Panc1 (cell line): ENCODE data around the gene MEX3C. TPM values are rescaled to one million over a fixed set of nuclear protein-coding genes. Genes with fewer than 3 reads are reported as not detected.

ENCODE experiments used
- ATAC-seq: fragments of 200-7000 bp; cut with Tn5 transposase; 2 replicates; pipeline ENCODE4 v1.9.1; 2020; ENCODE audit warnings: mild to moderate bottlenecking, moderate library complexity
- BruUV-seq: library from RNA; stranded (reverse); fragments of 400-500 nt; replicated peaks from 2 replicates; lab custom pipeline; 2021; lab: Mats Ljungman, UMichigan
- CTCF ChIA-PET: fragments of 300-600 bp; sonication (Branson Sonifier 250); formaldehyde crosslinking; loops from one replicate; lab custom pipeline; 2022; ENCODE audit warnings: antibody characterized with exemption; lab: Charles Lee
- POLR2A ChIA-PET: fragments of 300-600 bp; sonication (Branson Sonifier 250); formaldehyde crosslinking; loops from one replicate; lab custom pipeline; 2022; ENCODE audit warnings: antibody characterized with exemption; lab: Charles Lee
- DNase-seq: peaks from one replicate; pipeline ENCODE4 v3.0.0-alpha.2; 2010; ENCODE audit warnings: low read depth, low spot score
- H3K27ac ChIP-seq: 2 replicates; pipeline ENCODE4 v1.5.1; 2011; ENCODE audit warnings: mild to moderate bottlenecking, low read length, inconsistent platforms
- H3K27me3 ChIP-seq: fragments of 200-500 bp; sonication (Bioruptor generic); 2 replicates; pipeline ENCODE4 v1.6.0; 2014; ENCODE audit warnings: low read length, inconsistent platforms; ENCODE audit not compliant: control insufficient read depth, insufficient read depth
- H3K36me3 ChIP-seq: fragments of 200-500 bp; sonication (Bioruptor generic); 2 replicates; pipeline ENCODE4 v1.5.1; 2014; ENCODE audit warnings: inconsistent platforms, mild to moderate bottlenecking, low read length, moderate library complexity; ENCODE audit not compliant: control insufficient read depth, insufficient read depth
- H3K4me1 ChIP-seq: 2 replicates; pipeline ENCODE4 v1.5.1; 2011; ENCODE audit warnings: inconsistent platforms, mild to moderate bottlenecking, low read length, moderate library complexity; ENCODE audit not compliant: control insufficient read depth, insufficient read depth
- H3K4me3 ChIP-seq, 2 experiments: 2 replicates each; pipeline ENCODE4 v1.5.1; 2011 to 2012; ENCODE audit warnings: low read depth in 2 of 2, low read length in 2 of 2, mild to moderate bottlenecking in 2 of 2, inconsistent platforms in 1 of 2, moderate library complexity in 1 of 2
- H3K9me3 ChIP-seq: fragments of 200-500 bp; sonication (Bioruptor generic); 2 replicates; pipeline ENCODE4 v1.5.1; 2014; ENCODE audit warnings: low read depth, mild to moderate bottlenecking, inconsistent platforms, low read length, moderate library complexity; ENCODE audit not compliant: control insufficient read depth, insufficient read depth
- CTCF ChIP-seq: fragments of 450-650 bp; IDR thresholded peaks from 2 replicates; pipeline ENCODE4 v1.5.1; 2017; ENCODE audit warnings: mild to moderate bottlenecking
- POLR2AphosphoS5 ChIP-seq: IDR thresholded peaks from 2 replicates; pipeline ENCODE4 v1.6.1; 2012; ENCODE audit warnings: mild to moderate bottlenecking, low read depth, low read length, moderate library complexity
- REST ChIP-seq, 2 experiments: IDR thresholded peaks; 2 replicates each; pipeline ENCODE4 v1.6.1; 2011 to 2012; ENCODE audit warnings: low read depth in 2 of 2, control low read depth in 1 of 2, low read length in 1 of 2, mild to moderate bottlenecking in 1 of 2, moderate library complexity in 1 of 2; ENCODE audit not compliant: insufficient read depth in 1 of 2
- SIN3A ChIP-seq: IDR thresholded peaks from 2 replicates; pipeline ENCODE4 v1.6.1; 2012; ENCODE audit warnings: low read depth, mild to moderate bottlenecking, low read length, moderate library complexity, borderline replicate concordance; ENCODE audit not compliant: insufficient read depth
- TCF7L2 ChIP-seq: IDR thresholded peaks from 2 replicates; pipeline ENCODE4 v1.6.1; 2011; ENCODE audit warnings: mild to moderate bottlenecking, low read depth, low read length, inconsistent platforms
- in situ Hi-C: cut with HindIII; loops from 2 replicates; pipeline ENCODE4 v1.10.0; 2016; ENCODE audit warnings: low sequenced_read_pairs, low pct_unique_long_range_greater_than_20kb
- intact Hi-C: fragments of 100-400 bp; cut with micrococcal nuclease; formaldehyde crosslinking; loops from one replicate; pipeline ENCODE4 v1.10.0; 2022; ENCODE audit not compliant: unreplicated experiment
- total RNA-seq: library from RNA; stranded (reverse); gene quantifications from one replicate; pipeline ENCODE4 v1.2.1, GENCODE V29; 2021; ENCODE audit not compliant: unreplicated experiment

Gene MEX3C
- total RNA-seq, 1 experiment from 2014 or later: 29.0 TPM

- no peak overlapping the region for H3K4me3 ChIP-seq
- BruUV-seq: no TSS peak
- H3K27ac ChIP-seq: no peak overlapping the region
- no peaks in the 10 kb centered on the region for H3K27me3 ChIP-seq
- in situ Hi-C loops (no loop called here), intact Hi-C loops (no loop called here)
- H3K36me3 ChIP-seq: no peaks in the 10 kb centered on the region
- ATAC-seq (no peak), DNase-seq (no peak)
- no peak for TF ChIP-seq TCF7L2
- TF ChIP-seq POLR2AphosphoS5: no peak
- TF ChIP-seq CTCF: no peak
- no peak for TF ChIP-seq REST (IDR thresholded peaks at IDR 0.05; ENCODE audit: insufficient read depth in 1 of 2, low read depth in 2 of 2, low read length in 1 of 2)
- TF ChIP-seq SIN3A: no peak
- H3K9me3 ChIP-seq: no peaks in the 10 kb centered on the region
- H3K4me1 ChIP-seq: no peaks in the 10 kb centered on the region
- CTCF ChIA-PET: no interaction called here
- POLR2A ChIA-PET: no interaction called here
Measured at GRCh38 chr18:51133580-51134160, 63.8 kb downstream of the MEX3C start.

- intact Hi-C loops: no loop called here
- ChIA-PET POLR2A (no interaction called here), CTCF (no interaction called here)
- Histone ChIP-seq H3K36me3 (no peaks in the 10 kb centered on the region), H3K4me1 (no peaks in the 10 kb centered on the region), H3K27ac (no peak overlapping the region), H3K9me3 (no peaks in the 10 kb centered on the region), H3K27me3 (no peaks in the 10 kb centered on the region), H3K4me3 (no peak overlapping the region)
- in situ Hi-C loops: no loop called here
- no peak for TF ChIP-seq SIN3A
- TF ChIP-seq POLR2AphosphoS5: no peak
- TF ChIP-seq REST (IDR thresholded peaks at IDR 0.05; ENCODE audit: insufficient read depth in 1 of 2, low read depth in 2 of 2, low read length in 1 of 2): no peak
- no peak for TF ChIP-seq CTCF
- TF ChIP-seq TCF7L2: no peak
- DNase-seq: no peak
- BruUV-seq: no TSS peak
- no peak for ATAC-seq
Measured at GRCh38 chr18:51132256-51132935, 65.1 kb downstream of the MEX3C start.
